HEK293 (cell line): Measurements from ENCODE around the gene HMX1.

Experiments
- GLIS1 ChIP-seq: fragments of 450-650 bp; formaldehyde crosslinking; IDR thresholded peaks from 2 replicates; pipeline ENCODE4 v1.5.1; 2016; ENCODE audit warnings: missing biosample characterization, missing genetic modification characterization
- ZEB2 ChIP-seq: fragments of 450-650 bp; formaldehyde crosslinking; IDR thresholded peaks from 2 replicates; pipeline ENCODE4 v1.5.1; 2016; ENCODE audit warnings: missing biosample characterization, missing genetic modification characterization
- TF ChIP-seq, protein P1 (sequence below): fragments of 450-650 bp; formaldehyde crosslinking; IDR thresholded peaks from 2 replicates; pipeline ENCODE4 v1.5.1; 2016; ENCODE audit warnings: missing biosample characterization, missing genetic modification characterization
- TF ChIP-seq, protein P2 (sequence below): fragments of 450-650 bp; formaldehyde crosslinking; IDR thresholded peaks from 2 replicates; pipeline ENCODE4 v1.5.1; 2017; ENCODE audit warnings: missing biosample characterization, missing genetic modification characterization
- TF ChIP-seq, protein P3 (sequence below): fragments of 450-650 bp; formaldehyde crosslinking; IDR thresholded peaks from 2 replicates; pipeline ENCODE4 v1.5.1; 2016; ENCODE audit warnings: missing biosample characterization, missing genetic modification characterization

DNA sequence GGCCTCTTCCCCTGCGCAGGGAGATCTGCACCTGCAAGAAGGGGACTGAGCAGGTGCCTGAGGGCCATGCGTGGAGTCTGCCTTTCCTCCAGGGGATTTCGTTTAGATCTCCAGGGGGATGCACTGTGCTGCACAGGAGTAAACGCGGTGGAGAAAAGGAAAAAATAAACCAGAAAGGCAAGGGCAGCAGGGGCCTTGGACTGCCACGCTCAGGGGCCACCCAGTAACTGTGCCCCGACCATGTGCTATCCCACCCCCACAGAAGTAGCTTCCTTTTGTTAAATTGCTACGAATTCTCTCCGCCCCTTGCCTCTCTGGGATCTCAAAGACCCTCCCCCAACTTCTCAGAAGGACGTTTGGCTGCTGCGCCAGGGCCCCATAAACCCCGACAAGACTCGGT, 17.2 kb upstream of the HMX1 start:
- TF ChIP-seq ZEB2 (tag by site-specific recombination): no peak
- TF ChIP-seq GLIS1 (tag by site-specific recombination): no peak
- TF ChIP-seq, protein P1, sequence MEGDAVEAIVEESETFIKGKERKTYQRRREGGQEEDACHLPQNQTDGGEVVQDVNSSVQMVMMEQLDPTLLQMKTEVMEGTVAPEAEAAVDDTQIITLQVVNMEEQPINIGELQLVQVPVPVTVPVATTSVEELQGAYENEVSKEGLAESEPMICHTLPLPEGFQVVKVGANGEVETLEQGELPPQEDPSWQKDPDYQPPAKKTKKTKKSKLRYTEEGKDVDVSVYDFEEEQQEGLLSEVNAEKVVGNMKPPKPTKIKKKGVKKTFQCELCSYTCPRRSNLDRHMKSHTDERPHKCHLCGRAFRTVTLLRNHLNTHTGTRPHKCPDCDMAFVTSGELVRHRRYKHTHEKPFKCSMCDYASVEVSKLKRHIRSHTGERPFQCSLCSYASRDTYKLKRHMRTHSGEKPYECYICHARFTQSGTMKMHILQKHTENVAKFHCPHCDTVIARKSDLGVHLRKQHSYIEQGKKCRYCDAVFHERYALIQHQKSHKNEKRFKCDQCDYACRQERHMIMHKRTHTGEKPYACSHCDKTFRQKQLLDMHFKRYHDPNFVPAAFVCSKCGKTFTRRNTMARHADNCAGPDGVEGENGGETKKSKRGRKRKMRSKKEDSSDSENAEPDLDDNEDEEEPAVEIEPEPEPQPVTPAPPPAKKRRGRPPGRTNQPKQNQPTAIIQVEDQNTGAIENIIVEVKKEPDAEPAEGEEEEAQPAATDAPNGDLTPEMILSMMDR (tag by site-specific recombination): no peak
- TF ChIP-seq, protein P2, sequence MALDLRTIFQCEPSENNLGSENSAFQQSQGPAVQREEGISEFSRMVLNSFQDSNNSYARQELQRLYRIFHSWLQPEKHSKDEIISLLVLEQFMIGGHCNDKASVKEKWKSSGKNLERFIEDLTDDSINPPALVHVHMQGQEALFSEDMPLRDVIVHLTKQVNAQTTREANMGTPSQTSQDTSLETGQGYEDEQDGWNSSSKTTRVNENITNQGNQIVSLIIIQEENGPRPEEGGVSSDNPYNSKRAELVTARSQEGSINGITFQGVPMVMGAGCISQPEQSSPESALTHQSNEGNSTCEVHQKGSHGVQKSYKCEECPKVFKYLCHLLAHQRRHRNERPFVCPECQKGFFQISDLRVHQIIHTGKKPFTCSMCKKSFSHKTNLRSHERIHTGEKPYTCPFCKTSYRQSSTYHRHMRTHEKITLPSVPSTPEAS (tag by site-specific recombination): no peak
- TF ChIP-seq, protein P3, sequence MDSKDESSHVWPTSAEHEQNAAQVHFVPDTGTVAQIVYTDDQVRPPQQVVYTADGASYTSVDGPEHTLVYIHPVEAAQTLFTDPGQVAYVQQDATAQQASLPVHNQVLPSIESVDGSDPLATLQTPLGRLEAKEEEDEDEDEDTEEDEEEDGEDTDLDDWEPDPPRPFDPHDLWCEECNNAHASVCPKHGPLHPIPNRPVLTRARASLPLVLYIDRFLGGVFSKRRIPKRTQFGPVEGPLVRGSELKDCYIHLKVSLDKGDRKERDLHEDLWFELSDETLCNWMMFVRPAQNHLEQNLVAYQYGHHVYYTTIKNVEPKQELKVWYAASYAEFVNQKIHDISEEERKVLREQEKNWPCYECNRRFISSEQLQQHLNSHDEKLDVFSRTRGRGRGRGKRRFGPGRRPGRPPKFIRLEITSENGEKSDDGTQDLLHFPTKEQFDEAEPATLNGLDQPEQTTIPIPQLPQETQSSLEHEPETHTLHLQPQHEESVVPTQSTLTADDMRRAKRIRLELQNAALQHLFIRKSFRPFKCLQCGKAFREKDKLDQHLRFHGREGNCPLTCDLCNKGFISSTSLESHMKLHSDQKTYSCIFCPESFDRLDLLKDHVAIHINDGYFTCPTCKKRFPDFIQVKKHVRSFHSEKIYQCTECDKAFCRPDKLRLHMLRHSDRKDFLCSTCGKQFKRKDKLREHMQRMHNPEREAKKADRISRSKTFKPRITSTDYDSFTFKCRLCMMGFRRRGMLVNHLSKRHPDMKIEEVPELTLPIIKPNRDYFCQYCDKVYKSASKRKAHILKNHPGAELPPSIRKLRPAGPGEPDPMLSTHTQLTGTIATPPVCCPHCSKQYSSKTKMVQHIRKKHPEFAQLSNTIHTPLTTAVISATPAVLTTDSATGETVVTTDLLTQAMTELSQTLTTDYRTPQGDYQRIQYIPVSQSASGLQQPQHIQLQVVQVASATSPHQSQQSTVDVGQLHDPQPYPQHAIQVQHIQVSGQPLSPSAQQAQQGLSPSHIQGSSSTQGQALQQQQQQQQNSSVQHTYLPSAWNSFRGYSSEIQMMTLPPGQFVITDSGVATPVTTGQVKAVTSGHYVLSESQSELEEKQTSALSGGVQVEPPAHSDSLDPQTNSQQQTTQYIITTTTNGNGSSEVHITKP (tag by site-specific recombination): no peak
